GM21390 (cell line): ENCODE data around the gene ERCC2.
"Not testable (repeated sequence)": the region's sequence is repeated elsewhere in the genome, so short reads cannot be mapped to it uniquely, and the experiment has no call there.

ENCODE experiments used
- ATAC-seq: cut with Tn5 transposase; IDR thresholded peaks from one replicate; pipeline ENCODE4 v1.9.1; 2021; ENCODE audit not compliant: unreplicated experiment

Gene ERCC2

DNA sequence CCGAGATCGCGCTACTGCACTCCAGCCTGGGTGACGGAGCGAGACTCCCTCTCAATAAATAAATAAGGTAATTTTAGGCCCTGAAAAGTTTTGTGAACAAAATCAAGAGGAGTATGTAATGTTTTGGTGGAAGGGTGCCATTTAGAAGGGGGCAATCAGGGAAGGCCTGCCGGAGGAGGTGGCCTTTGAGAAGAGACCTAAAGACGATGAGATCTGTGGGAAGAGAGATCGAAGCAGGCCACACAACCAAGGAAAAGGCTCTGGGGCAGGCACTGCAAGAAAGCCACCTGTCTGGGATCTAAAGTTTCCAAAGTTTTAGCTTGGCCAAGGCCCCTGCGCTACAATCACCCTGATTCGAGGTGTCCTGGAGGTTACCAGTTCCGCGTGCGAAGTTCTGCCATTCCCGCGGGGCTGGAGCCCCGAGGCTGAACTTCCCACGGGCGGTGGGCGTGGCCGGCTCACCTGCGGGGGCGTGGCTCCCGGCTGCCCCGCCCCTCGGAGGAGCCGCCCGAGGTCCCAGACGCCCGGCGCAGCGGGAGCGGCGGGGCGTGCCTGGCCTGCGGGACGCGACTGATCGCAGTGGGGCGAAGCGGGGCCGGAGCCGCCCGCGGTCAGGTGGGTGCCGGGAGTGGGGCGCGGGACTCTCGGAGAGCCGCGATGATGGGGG lies 30.0 kb downstream of the ERCC2 start, which contains the start of gene KLC3:
TSS of gene KLC3 (plus strand) at position 519 of the 667 bp plus-strand sequence. CDS start 4,792 bp downstream, outside the sequence.
- no peak for ATAC-seq

- ATAC-seq: no peak
These were observed 30.7 kb downstream of the ERCC2 start for GRCh38 chr19:45339629-45340028.

GRCh38 chr19:45336696-45337251 lies 33.6 kb downstream of the ERCC2 start:
- no peak for ATAC-seq

DNA sequence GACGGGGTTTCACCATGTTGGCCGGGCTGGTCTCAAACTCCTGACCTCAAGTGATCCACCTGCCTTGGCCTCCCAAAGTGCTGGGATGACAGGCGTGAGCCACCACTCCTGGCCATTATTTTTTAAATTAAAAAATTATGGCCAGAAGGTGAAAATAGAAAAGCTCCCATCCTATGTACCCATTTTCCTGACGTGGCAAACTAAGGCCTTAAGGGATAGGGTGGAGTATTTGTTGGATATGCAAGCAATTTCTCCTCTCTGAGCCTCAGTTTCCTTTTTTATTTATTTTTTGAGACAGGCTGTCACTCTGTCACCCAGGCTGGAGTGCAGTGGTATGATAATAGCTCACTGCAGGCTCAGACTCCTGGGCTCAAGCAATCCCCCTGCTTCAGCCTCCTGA lies 35.5 kb downstream of the ERCC2 start:
- not testable (repeated sequence) for ATAC-seq

- no peak for ATAC-seq
These were observed 36.6 kb downstream of the ERCC2 start for GRCh38 chr19:45333609-45334303.

DNA sequence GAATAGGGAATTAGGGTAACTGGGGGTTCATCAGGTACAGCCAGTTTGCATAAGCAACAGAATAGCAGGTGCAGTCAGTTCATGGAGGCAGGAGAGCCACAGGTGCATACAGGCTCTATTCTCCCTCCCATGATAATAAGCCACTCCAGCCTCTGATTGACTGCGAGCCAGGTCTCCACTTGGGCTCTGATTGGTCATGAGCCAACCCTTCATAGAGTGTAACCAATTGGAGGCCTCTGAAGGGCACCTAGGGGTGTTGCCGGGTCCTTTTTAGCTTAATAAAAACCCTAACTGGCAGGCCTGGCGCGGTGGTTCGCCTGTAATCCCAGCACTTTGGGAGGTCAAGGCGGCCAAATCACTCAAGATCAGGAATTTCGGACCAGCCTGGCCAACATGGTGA lies 39.0 kb downstream of the ERCC2 start:
- no peak for ATAC-seq

DNA sequence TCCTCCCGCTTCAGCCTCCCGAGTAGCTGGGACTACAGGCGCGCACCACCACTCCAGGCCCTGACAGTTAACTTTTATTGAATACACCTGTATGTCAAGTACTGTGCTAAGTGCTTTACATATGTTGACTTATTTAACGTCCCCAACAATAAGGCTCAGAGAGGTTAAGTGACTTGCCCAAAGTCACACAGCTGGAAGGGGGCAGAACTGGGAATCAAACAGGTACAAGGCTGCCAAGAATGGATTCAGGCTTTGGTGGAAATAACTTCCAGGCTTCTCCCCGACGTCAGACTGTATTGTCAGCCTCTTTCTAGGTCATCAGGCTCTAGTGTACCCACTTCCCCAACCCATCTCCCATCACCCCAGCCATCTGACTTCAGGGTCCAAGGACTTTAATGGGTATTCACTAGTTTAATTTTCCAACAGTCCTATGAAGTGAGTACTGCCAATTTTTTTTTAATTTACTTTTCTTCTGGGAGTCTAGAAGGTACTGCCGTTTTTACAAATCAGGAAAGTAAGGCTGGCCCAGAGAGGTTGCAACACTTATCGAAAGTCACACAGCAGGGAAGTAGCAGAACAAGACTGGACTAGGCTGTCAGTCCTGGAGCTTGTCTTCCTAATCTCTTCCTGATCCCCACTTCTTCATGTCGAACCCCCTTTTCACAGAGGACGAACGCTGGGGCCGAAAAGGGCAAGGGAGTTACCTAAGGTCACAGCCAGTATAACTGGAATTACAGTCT lies 42.8 kb downstream of the ERCC2 start:
- ATAC-seq: no peak

DNA sequence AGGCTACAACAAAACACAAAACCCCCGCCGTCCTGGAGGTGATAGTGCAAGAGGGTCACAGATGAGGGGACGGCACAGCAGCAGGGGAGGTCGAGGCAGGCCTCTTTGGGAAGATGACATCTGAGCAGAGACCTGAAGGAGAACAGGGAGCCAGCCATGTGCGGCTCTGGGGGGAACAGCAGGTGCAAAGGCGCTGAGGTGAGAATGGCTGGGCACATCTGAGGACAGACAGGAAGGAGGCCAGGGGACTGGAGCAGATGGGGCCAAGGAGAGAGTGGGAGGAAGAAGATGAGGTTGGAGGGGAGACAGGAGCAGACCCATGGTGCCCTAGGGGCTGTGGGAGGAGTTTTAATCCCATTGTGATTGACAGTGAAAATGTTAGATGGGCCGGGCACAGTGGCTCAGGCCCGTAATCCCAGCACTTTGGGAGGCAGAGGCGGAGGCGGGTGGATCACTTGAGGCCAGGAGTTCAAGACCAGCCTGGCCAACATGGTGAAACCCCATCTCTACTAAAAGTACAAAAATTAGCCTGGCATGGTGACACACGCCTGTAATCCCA lies 45.9 kb downstream of the ERCC2 start:
- no peak for ATAC-seq

GRCh38 chr19:45323671-45324081 lies 46.7 kb downstream of the ERCC2 start:
- ATAC-seq: no peak

- ATAC-seq: no peak
These were observed 47.6 kb downstream of the ERCC2 start, which contains the start of gene CKM for GRCh38 chr19:45322744-45323281. Gene CKM, minus strand, starts transcription at chr19:45322875. Its CDS starts 3,162 bp downstream, at chr19:45319713.

DNA sequence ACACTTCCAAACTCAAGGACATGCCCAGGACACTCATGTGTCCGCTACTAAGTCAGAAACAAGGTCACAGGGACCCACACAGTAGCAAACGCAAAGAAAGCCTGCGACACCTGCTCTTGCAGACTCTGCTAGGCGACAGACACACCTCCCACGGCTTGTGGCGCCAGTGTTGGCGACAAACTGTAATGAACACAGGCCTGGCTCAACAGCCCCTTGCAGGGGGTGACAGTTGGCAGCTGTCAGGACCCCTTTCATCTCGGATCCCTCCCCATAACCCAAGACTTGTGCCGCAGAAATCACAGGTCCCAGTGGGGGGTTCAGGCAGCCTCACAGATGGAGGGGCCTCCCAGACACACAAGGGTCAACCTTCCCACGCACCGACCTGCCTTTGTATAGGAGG lies 48.1 kb downstream of the ERCC2 start:
- ATAC-seq: no peak

- no peak for ATAC-seq
These were observed 48.5 kb downstream of the ERCC2 start for GRCh38 chr19:45321848-45322247.

DNA sequence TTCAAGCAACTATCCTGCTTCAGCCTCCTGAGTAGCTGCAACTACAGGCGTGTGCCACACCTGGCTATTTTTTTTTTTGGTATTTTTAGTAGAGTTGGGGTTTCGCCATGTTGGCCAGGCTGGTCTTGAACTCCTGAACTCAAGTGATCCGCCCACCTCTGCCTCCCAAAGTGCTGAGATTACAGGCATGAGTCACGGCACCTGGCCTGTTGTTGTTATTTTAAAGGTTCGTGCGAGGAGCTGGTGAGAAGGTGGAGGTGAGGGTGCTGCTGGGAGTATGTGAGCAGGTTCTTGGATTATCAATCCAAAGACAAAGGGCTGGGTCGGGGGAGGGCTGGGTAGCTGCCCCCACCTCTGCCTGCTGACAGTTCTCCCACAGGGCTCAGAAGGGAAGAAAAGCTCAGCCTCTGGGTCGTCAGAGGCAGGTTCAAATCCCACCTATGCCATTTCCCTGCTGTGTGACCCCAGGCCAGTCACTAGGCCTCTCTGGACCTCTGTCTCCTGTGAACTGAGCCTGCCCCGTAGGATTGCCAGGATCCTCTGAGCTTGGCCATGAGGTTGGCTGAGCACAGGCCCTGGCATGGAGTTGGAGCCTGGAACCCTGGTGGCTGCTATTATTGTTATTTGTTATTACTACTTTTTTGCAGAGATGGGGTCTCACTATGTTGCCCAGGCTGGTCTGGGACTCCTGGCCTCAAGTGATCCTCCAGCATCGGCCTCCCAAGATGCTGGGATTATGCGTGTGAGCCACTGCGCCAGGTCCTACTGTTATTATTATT lies 49.2 kb downstream of the ERCC2 start:
- ATAC-seq: no peak

- no peak for ATAC-seq
These were observed 55.1 kb downstream of the ERCC2 start for GRCh38 chr19:45315304-45315703.

DNA sequence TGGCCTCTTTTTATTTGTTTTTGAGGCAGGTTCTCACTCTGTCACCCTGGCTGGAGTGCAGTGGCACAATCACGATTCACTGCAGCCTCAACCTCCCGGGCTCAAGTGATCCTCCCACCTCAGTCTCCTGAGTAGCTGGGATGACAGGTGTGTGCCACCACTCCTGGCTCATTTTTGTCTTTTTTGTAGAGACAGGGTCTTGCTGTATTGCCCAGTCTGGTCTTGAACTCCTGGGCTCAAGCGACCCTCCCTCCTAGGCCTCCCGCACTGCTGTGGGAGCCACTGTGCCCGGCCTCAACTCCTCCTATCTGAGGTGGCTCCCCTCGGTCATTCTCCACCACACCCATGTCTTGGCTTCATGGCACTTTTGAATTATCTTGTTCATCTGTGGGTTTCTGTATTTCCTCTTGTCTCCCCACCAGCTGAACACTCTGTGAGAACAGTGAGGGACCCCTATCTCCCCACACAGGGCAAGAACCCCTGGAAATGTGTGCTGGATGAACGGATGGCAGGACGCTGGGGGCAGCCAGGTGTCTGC lies 55.6 kb downstream of the ERCC2 start:
- no peak for ATAC-seq

GRCh38 chr19:45312285-45312684 lies 58.1 kb downstream of the ERCC2 start:
- ATAC-seq: not testable (repeated sequence)

GRCh38 chr19:45311621-45312020 lies 58.8 kb downstream of the ERCC2 start:
- no peak for ATAC-seq

DNA sequence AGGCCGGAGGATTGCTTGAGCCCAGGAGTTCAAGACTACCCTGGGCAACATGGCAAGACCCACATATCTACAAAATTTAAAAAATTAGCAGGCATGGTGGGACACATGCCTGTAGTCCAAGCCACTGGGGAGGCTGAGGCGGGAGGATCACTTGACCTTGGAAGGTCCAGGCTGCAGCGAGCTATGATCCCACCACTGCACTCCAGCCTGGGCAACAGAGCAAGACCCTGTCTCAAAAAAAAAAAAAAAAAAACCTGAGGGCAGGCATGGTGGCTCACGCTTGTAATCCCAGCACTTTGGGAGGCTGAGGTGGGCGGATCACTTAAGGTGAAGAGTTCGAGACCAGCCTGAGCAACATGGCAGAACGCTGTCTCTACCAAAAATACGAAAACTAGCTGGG lies 61.1 kb downstream of the ERCC2 start:
- not testable (repeated sequence) for ATAC-seq

- no peak for ATAC-seq
These were observed 63.0 kb downstream of the ERCC2 start for GRCh38 chr19:45307361-45307760.

DNA sequence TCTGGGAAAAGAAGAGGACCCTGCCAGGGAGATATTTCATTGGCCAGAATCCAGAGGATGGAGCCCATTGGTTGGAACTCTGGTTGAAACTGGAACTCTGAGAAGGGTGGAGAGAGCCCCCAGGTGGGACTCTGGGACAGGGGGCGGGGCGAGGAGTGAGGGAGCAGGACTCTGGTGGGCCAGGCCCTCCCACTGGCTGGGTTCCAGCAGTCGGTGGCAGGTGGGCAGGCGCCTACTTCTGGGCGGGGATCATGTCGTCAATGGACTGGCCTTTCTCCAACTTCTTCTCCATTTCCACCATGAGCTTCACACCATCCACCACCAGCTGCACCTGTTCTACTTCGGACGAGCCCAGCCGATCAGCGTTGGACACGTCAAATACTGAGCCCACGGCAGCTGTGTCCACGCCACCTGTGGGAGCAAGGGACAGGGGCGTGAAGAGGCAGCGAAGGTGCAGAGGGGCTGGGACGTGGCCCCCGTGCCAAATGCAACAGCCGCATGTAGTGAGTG lies 63.8 kb downstream of the ERCC2 start:
- no peak for ATAC-seq
